NCI-H446 (cell line): Measurements from ENCODE around the gene S100B.

ENCODE experiments used
- DNase-seq, 2 experiments: peaks; one replicate each; lab custom pipeline; 2025; lab: John Stamatoyannopoulos, UW

Gene S100B

GRCh38 chr21:46560568-46561444 is 44.1 kb downstream of the S100B start:
- DNase-seq, result no peak

- no peak for DNase-seq
Measured at GRCh38 chr21:46559291-46559983, 45.4 kb downstream of the S100B start.

GRCh38 chr21:46557919-46558392 is 46.9 kb downstream of the S100B start:
- DNase-seq, result no peak

- DNase-seq, result no peak
Measured at GRCh38 chr21:46557469-46557868, 47.4 kb downstream of the S100B start.

- DNase-seq, result no peak
Measured at GRCh38 chr21:46556802-46557201, 48.1 kb downstream of the S100B start.

GRCh38 chr21:46555678-46556077 is 49.2 kb downstream of the S100B start:
- no peak for DNase-seq

- DNase-seq, result no peak
Measured at GRCh38 chr21:46555225-46555617, 49.7 kb downstream of the S100B start.

GRCh38 chr21:46554431-46555224 is 50.3 kb downstream of the S100B start:
- no peak for DNase-seq

- DNase-seq, result no peak
Measured at GRCh38 chr21:46553993-46554392, 50.9 kb downstream of the S100B start.

- no peak for DNase-seq
Measured at GRCh38 chr21:46552865-46553379, 52.0 kb downstream of the S100B start.

GRCh38 chr21:46552274-46552673 is 52.6 kb downstream of the S100B start:
- DNase-seq, result no peak

GRCh38 chr21:46551636-46552241 is 53.1 kb downstream of the S100B start:
- DNase-seq, result no peak

- no peak for DNase-seq
Measured at GRCh38 chr21:46550116-46550941, 54.6 kb downstream of the S100B start.

- DNase-seq, result no peak
Measured at GRCh38 chr21:46549650-46550049, 55.2 kb downstream of the S100B start.
